K562 (cell line): ENCODE measurements around the gene SPSB1.

Experiments used
- GABPA ChIP-seq: fragments of 200-800 bp; sonication (Bioruptor generic); conservative IDR thresholded peaks from 2 replicates; pipeline ENCODE4 v1.6.1; 2016; ENCODE audit warnings: low read depth, missing genetic modification characterization, missing compliant biosample characterization
- POLR2B ChIP-seq: fragments of 450-650 bp; IDR thresholded peaks from 2 replicates; pipeline ENCODE4 v1.6.1; 2018; ENCODE audit warnings: low read depth; ENCODE audit not compliant: partially characterized antibody
- PPARD ChIP-seq: fragments of 250-450 bp; sonication (Bioruptor Pico); IDR thresholded peaks from 2 replicates; pipeline ENCODE4 v1.8.0; 2022; ENCODE audit warnings: inconsistent platforms, mild to moderate bottlenecking, moderate library complexity
- ZNF274 ChIP-seq: IDR thresholded peaks from 2 replicates; pipeline ENCODE4 v1.6.1; 2011; ENCODE audit warnings: low read depth, mild to moderate bottlenecking, low read length, moderate library complexity, borderline replicate concordance
- ZNF584 ChIP-seq: fragments of 200-800 bp; sonication (Bioruptor generic); IDR thresholded peaks from 2 replicates; pipeline ENCODE4 v1.6.1; 2016; ENCODE audit warnings: low read depth, mild to moderate bottlenecking, missing genetic modification characterization, missing compliant biosample characterization
- TF ChIP-seq, protein P1 (sequence below): fragments of 200-800 bp; sonication (Bioruptor generic); IDR thresholded peaks from 2 replicates; pipeline ENCODE4 v1.6.1; 2016; ENCODE audit warnings: missing genetic modification characterization, missing compliant biosample characterization

- TF ChIP-seq POLR2B (no peak), ZNF274 (no peak), GABPA (tag) (no peak), PPARD (CRISPR knock-in tag) (no peak), ZNF584 (CRISPR knock-in tag) (no peak)
- TF ChIP-seq, protein P1, sequence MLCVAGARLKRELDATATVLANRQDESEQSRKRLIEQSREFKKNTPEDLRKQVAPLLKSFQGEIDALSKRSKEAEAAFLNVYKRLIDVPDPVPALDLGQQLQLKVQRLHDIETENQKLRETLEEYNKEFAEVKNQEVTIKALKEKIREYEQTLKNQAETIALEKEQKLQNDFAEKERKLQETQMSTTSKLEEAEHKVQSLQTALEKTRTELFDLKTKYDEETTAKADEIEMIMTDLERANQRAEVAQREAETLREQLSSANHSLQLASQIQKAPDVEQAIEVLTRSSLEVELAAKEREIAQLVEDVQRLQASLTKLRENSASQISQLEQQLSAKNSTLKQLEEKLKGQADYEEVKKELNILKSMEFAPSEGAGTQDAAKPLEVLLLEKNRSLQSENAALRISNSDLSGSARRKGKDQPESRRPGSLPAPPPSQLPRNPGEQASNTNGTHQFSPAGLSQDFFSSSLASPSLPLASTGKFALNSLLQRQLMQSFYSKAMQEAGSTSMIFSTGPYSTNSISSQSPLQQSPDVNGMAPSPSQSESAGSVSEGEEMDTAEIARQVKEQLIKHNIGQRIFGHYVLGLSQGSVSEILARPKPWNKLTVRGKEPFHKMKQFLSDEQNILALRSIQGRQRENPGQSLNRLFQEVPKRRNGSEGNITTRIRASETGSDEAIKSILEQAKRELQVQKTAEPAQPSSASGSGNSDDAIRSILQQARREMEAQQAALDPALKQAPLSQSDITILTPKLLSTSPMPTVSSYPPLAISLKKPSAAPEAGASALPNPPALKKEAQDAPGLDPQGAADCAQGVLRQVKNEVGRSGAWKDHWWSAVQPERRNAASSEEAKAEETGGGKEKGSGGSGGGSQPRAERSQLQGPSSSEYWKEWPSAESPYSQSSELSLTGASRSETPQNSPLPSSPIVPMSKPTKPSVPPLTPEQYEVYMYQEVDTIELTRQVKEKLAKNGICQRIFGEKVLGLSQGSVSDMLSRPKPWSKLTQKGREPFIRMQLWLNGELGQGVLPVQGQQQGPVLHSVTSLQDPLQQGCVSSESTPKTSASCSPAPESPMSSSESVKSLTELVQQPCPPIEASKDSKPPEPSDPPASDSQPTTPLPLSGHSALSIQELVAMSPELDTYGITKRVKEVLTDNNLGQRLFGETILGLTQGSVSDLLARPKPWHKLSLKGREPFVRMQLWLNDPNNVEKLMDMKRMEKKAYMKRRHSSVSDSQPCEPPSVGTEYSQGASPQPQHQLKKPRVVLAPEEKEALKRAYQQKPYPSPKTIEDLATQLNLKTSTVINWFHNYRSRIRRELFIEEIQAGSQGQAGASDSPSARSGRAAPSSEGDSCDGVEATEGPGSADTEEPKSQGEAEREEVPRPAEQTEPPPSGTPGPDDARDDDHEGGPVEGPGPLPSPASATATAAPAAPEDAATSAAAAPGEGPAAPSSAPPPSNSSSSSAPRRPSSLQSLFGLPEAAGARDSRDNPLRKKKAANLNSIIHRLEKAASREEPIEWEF = no peak
These were observed 39.7 kb upstream of the SPSB1 start for GRCh38 chr1:9253004-9253403.
